ENCODE measurements around the gene SIT1. TPM values are rescaled to one million over a fixed set of nuclear protein-coding genes. Genes with fewer than 3 reads are reported as not detected.

The SIT1 gene
- total RNA-seq, 1 donor from 2014 or later: not detected

- no peaks in the 10 kb centered on the region for H3K9me3 ChIP-seq (ENCODE audit: insufficient read depth, low read depth, low read length)
- peaks cover 16% of the 10 kb centered on the region for H3K79me2 ChIP-seq (ENCODE audit: insufficient read depth, low read length)
- TF ChIP-seq EZH2 (IDR thresholded peaks at IDR 0.05; ENCODE audit: insufficient read depth, low read length): no peak
- TF ChIP-seq CTCF (IDR thresholded peaks at IDR 0.05; ENCODE audit: insufficient read depth, low read depth, low read length): no peak
- H3K4me2 ChIP-seq (ENCODE audit: low read length): no peak overlapping the region
- Mint-ChIP-seq H3K36me3 (ENCODE audit: low read depth, unreplicated experiment) (peaks cover 16% of the 10 kb centered on the region), H3K9me3 (ENCODE audit: unreplicated experiment) (no peaks in the 10 kb centered on the region), H3K4me3 (ENCODE audit: unreplicated experiment) (no peak overlapping the region), H3K27ac (ENCODE audit: unreplicated experiment) (no peak overlapping the region), H3K27me3 (ENCODE audit: low read depth, unreplicated experiment) (peaks cover 9% of the 10 kb centered on the region), H3K4me1 (ENCODE audit: low read depth, unreplicated experiment) (peaks cover 13% of the 10 kb centered on the region)
- H3K27ac ChIP-seq (ENCODE audit: low read depth, low read length): no peak overlapping the region
- H3K27me3 ChIP-seq (ENCODE audit: insufficient read depth, low read length): no peaks in the 10 kb centered on the region
- FAIRE-seq (no peak), DNase-seq (ENCODE audit: low read depth) (no peak)
- no peak overlapping the region for H3K9ac ChIP-seq (ENCODE audit: low read length)
- H2AFZ ChIP-seq (ENCODE audit: low read depth, low read length): no peak overlapping the region
- peaks cover 23% of the 10 kb centered on the region for H3K4me1 ChIP-seq (ENCODE audit: insufficient read depth, low read length)
- H3K4me3 ChIP-seq (ENCODE audit: insufficient read depth, low read depth, low read length): no peak overlapping the region
- peaks cover 17% of the 10 kb centered on the region for H4K20me1 ChIP-seq (ENCODE audit: insufficient read depth, low read length)
- H3K36me3 ChIP-seq (ENCODE audit: insufficient read depth, low read length): no peaks in the 10 kb centered on the region
Observed at GRCh38 chr9:35608221-35608620, 42.5 kb downstream of the SIT1 start.

GRCh38 chr9:35606726-35607125 lies 44.0 kb downstream of the SIT1 start:
- peak overlapping the region; percentile 34 for H3K4me2 ChIP-seq (ENCODE audit: low read length)
- no peaks in the 10 kb centered on the region for H3K27me3 ChIP-seq (ENCODE audit: insufficient read depth, low read length)
- peaks cover 16% of the 10 kb centered on the region for H3K79me2 ChIP-seq (ENCODE audit: insufficient read depth, low read length)
- H3K4me1 ChIP-seq (ENCODE audit: insufficient read depth, low read length): peaks cover 25% of the 10 kb centered on the region
- H3K4me3 Mint-ChIP-seq (ENCODE audit: unreplicated experiment): peak overlapping the region; percentile 70
- no peak overlapping the region for H3K27ac ChIP-seq (ENCODE audit: low read depth, low read length)
- TF ChIP-seq EZH2 (IDR thresholded peaks at IDR 0.05; ENCODE audit: insufficient read depth, low read length) (no peak), CTCF (IDR thresholded peaks at IDR 0.05; ENCODE audit: insufficient read depth, low read depth, low read length) (no peak)
- DNase-seq (ENCODE audit: low read depth) (no peak), FAIRE-seq (no peak)
- no peaks in the 10 kb centered on the region for H3K36me3 ChIP-seq (ENCODE audit: insufficient read depth, low read length)
- H3K27me3 Mint-ChIP-seq (ENCODE audit: low read depth, unreplicated experiment): no peaks in the 10 kb centered on the region
- H3K9ac ChIP-seq (ENCODE audit: low read length): no peak overlapping the region
- peaks cover 17% of the 10 kb centered on the region for H4K20me1 ChIP-seq (ENCODE audit: insufficient read depth, low read length)
- no peaks in the 10 kb centered on the region for H3K9me3 ChIP-seq (ENCODE audit: insufficient read depth, low read depth, low read length)
- no peak overlapping the region for H3K4me3 ChIP-seq (ENCODE audit: insufficient read depth, low read depth, low read length)
- H3K9me3 Mint-ChIP-seq (ENCODE audit: unreplicated experiment): no peaks in the 10 kb centered on the region
- H3K36me3 Mint-ChIP-seq (ENCODE audit: low read depth, unreplicated experiment): peaks cover 16% of the 10 kb centered on the region
- H3K4me1 Mint-ChIP-seq (ENCODE audit: low read depth, unreplicated experiment): peaks cover 13% of the 10 kb centered on the region
- H3K27ac Mint-ChIP-seq (ENCODE audit: unreplicated experiment): peak overlapping the region; percentile 36
- H2AFZ ChIP-seq (ENCODE audit: low read depth, low read length): no peak overlapping the region

- Mint-ChIP-seq H3K36me3 (ENCODE audit: low read depth, unreplicated experiment) (peaks cover 16% of the 10 kb centered on the region), H3K4me3 (ENCODE audit: unreplicated experiment) (peak overlapping the region; percentile 86), H3K27me3 (ENCODE audit: low read depth, unreplicated experiment) (no peaks in the 10 kb centered on the region), H3K9me3 (ENCODE audit: unreplicated experiment) (no peaks in the 10 kb centered on the region), H3K27ac (ENCODE audit: unreplicated experiment) (peak overlapping the region; percentile 41), H3K4me1 (ENCODE audit: low read depth, unreplicated experiment) (peaks cover 13% of the 10 kb centered on the region)
- no peaks in the 10 kb centered on the region for H3K27me3 ChIP-seq (ENCODE audit: insufficient read depth, low read length)
- H3K4me1 ChIP-seq (ENCODE audit: insufficient read depth, low read length): peaks cover 25% of the 10 kb centered on the region
- no peak for DNase-seq (ENCODE audit: low read depth)
- H3K4me3 ChIP-seq (ENCODE audit: insufficient read depth, low read depth, low read length): peak overlapping the region; percentile 67
- no peak for FAIRE-seq
- peaks cover 16% of the 10 kb centered on the region for H3K79me2 ChIP-seq (ENCODE audit: insufficient read depth, low read length)
- H3K27ac ChIP-seq (ENCODE audit: low read depth, low read length): no peak overlapping the region
- peak overlapping the region; percentile 93 for H3K4me2 ChIP-seq (ENCODE audit: low read length)
- H4K20me1 ChIP-seq (ENCODE audit: insufficient read depth, low read length): peaks cover 17% of the 10 kb centered on the region
- TF ChIP-seq EZH2 (IDR thresholded peaks at IDR 0.05; ENCODE audit: insufficient read depth, low read length) (no peak), CTCF (IDR thresholded peaks at IDR 0.05; ENCODE audit: insufficient read depth, low read depth, low read length) (no peak)
- H3K9me3 ChIP-seq (ENCODE audit: insufficient read depth, low read depth, low read length): no peaks in the 10 kb centered on the region
- H3K36me3 ChIP-seq (ENCODE audit: insufficient read depth, low read length): no peaks in the 10 kb centered on the region
- H2AFZ ChIP-seq (ENCODE audit: low read depth, low read length): peak overlapping the region; percentile 76
- H3K9ac ChIP-seq (ENCODE audit: low read length): peak overlapping the region; percentile 81
Observed at GRCh38 chr9:35606138-35606504, 44.6 kb downstream of the SIT1 start.

Measured in astrocyte (in vitro differentiated cells and primary cell).